Right lobe of liver (tissue), 6 donors: ENCODE measurements around the gene CCDC150. TPM values are rescaled to one million over a fixed set of nuclear protein-coding genes. Genes with fewer than 3 reads are reported as not detected.
A peak's percentile ranks its signal among the peaks of the same experiment; 100 is the strongest.

ENCODE experiments used
- ATAC-seq, 4 donors: fragments of 200-7000 bp; cut with Tn5 transposase; one replicate each; pipeline ENCODE4 v1.9.1; 2020; ENCODE audit warnings: mild to moderate bottlenecking in 4 of 4, moderate library complexity in 4 of 4
- DNase-seq, 3 donors: peaks; one replicate each; pipeline ENCODE4 v3.0.0-alpha.2; 2020
- H3K27ac ChIP-seq, 3 donors: fragments of 200-600 bp; one replicate each; pipeline ENCODE4 v1.8.0; 2022
- H3K27me3 ChIP-seq, 2 donors: fragments of 200-600 bp; one replicate each; pipeline ENCODE4 v1.8.0; 2022
- H3K36me3 ChIP-seq, 4 donors: fragments of 200-600 bp; sonication (generic) in 1 of 4; one replicate each; pipeline versions ENCODE4 v1.5.1 to v1.8.0; 2017 to 2022; ENCODE audit warnings: control low read depth in 1 of 4
- H3K4me1 ChIP-seq, 4 donors: fragments of 200-600 bp; sonication (generic) in 1 of 4; one replicate each; pipeline versions ENCODE4 v1.5.1 to v1.8.0; 2017 to 2022; ENCODE audit warnings: control low read depth in 1 of 4
- H3K4me3 ChIP-seq, 3 donors: fragments of 200-600 bp; one replicate each; pipeline ENCODE4 v1.8.0; 2022
- H3K9me3 ChIP-seq, 4 donors: fragments of 200-600 bp; sonication (generic) in 1 of 4; one replicate each; pipeline versions ENCODE4 v1.5.1 to v1.8.0; 2017 to 2022; ENCODE audit warnings: control low read depth in 1 of 4
- POLR2A ChIP-seq: fragments of 450-650 bp; IDR thresholded peaks from one replicate; pipeline ENCODE4 v1.6.1; 2017; ENCODE audit warnings: antibody characterized with exemption, mild to moderate bottlenecking
- WGBS: methylation state at CpG from one replicate; pipeline ENCODE4 v1.1.6; 2018; ENCODE audit warnings: low coverage, low lambda C conversion rate; ENCODE audit not compliant: insufficient coverage; ENCODE audit errors: missing lambda C conversion rate; 5-methylcytosine and 5-hydroxymethylcytosine counted together
- intact Hi-C, 2 donors: fragments of 100-400 bp; cut with DNase I; formaldehyde crosslinking; loops; one replicate each; pipeline versions ENCODE4 v1.11.2 to v1.14.1; 2022
- total RNA-seq, 6 experiments: library from RNA; depleted of rRNA in 2 of 6; stranded (reverse); fragments of >200 nt in 2 of 6; fragmentation: NEBNext Ultra II Directional in 3 of 6; extraction: Animal tissue kit (Norgen Biotek cat#: 25700) in 3 of 6; gene quantifications; one replicate each; pipeline versions ENCODE4 v1.1.0 to v1.2.4, GENCODE V29; 2016 to 2023
- TF ChIP-seq, protein P1 (sequence below), 4 donors: fragments of 200-600 bp in 3 of 4; fragments of 450-650 bp in 1 of 4; IDR thresholded peaks; one replicate each; pipeline versions ENCODE4 v1.5.1 to v1.8.0; 2016 to 2022; ENCODE audit warnings: antibody characterized with exemption in 4 of 4, mild to moderate bottlenecking in 2 of 4
- donor health status: DM: no; HTN: yes; CAD: no.
- donor health status: DM: no; HTN: no; CAD: no.
- donor health status: DM: no; HTN: no; CAD: no.
- donor health status: DM: no; HTN: yes; CAD: no.
- donor health status: DM: no; HTN: yes; CAD: no.

The CCDC150 gene
- total RNA-seq, 6 experiments from 2014 or later = 0.98 to 4.1 (median 1.9) TPM

GRCh38 chr2:196660244-196660643 is 20.7 kb downstream of the CCDC150 start:
- 97% methylated on average over 3 of the region's 3 CpGs for WGBS
- no peaks in the 10 kb centered on the region for H3K36me3 ChIP-seq
- TF ChIP-seq POLR2A = no peak
- TF ChIP-seq, protein P1, sequence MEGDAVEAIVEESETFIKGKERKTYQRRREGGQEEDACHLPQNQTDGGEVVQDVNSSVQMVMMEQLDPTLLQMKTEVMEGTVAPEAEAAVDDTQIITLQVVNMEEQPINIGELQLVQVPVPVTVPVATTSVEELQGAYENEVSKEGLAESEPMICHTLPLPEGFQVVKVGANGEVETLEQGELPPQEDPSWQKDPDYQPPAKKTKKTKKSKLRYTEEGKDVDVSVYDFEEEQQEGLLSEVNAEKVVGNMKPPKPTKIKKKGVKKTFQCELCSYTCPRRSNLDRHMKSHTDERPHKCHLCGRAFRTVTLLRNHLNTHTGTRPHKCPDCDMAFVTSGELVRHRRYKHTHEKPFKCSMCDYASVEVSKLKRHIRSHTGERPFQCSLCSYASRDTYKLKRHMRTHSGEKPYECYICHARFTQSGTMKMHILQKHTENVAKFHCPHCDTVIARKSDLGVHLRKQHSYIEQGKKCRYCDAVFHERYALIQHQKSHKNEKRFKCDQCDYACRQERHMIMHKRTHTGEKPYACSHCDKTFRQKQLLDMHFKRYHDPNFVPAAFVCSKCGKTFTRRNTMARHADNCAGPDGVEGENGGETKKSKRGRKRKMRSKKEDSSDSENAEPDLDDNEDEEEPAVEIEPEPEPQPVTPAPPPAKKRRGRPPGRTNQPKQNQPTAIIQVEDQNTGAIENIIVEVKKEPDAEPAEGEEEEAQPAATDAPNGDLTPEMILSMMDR (IDR thresholded peaks at IDR 0.05) = no peak
- no peak overlapping the region for H3K27ac ChIP-seq
- DNase-seq = no peak
- no peak overlapping the region for H3K4me3 ChIP-seq
- H3K27me3 ChIP-seq = no peaks in the 10 kb centered on the region
- ATAC-seq = no peak
- no peaks in the 10 kb centered on the region for H3K4me1 ChIP-seq
- H3K9me3 ChIP-seq = no peaks in the 10 kb centered on the region
- intact Hi-C loops = no loop called here

DNA sequence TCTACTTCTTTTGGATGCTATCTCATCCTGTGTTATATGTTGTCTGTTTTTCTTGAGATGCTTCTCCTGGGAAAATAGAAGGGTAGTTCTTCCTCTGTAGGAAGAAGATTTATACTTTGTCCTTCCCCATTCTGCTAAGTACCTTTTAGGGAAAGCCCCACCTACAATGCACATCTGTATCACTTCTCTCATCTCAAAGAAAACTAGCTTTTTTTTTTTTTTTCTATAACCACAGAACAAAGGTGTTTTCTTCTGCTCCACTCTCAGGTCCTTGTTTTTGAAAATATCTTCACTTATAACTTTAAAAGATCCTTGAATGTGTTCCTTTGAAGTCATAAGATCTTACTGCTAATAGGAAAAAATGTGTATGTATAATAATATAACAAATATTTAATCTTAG is 30.8 kb downstream of the CCDC150 start:
- H3K4me1 ChIP-seq = no peaks in the 10 kb centered on the region
- H3K27ac ChIP-seq = no peak overlapping the region
- no peak for TF ChIP-seq POLR2A
- TF ChIP-seq, protein P1 (IDR thresholded peaks at IDR 0.05) = no peak
- no peaks in the 10 kb centered on the region for H3K36me3 ChIP-seq
- ATAC-seq = no peak
- intact Hi-C loops = no loop called here
- DNase-seq = no peak
- no peak overlapping the region for H3K4me3 ChIP-seq
- no peaks in the 10 kb centered on the region for H3K9me3 ChIP-seq
- H3K27me3 ChIP-seq = no peaks in the 10 kb centered on the region

GRCh38 chr2:196675963-196676362 is 36.4 kb downstream of the CCDC150 start:
- no peaks in the 10 kb centered on the region for H3K27me3 ChIP-seq
- no peak for TF ChIP-seq POLR2A
- TF ChIP-seq, protein P1 (IDR thresholded peaks at IDR 0.05) = no peak
- no peak for DNase-seq
- ATAC-seq = no peak
- intact Hi-C loops = no loop called here
- H3K27ac ChIP-seq = no peak overlapping the region
- 97% methylated on average over 3 of the region's 3 CpGs for WGBS
- no peaks in the 10 kb centered on the region for H3K9me3 ChIP-seq
- no peaks in the 10 kb centered on the region for H3K36me3 ChIP-seq
- H3K4me1 ChIP-seq = no peaks in the 10 kb centered on the region
- H3K4me3 ChIP-seq = no peak overlapping the region

- WGBS = 89% methylated on average over 5 of the region's 5 CpGs
- Histone ChIP-seq H3K27ac (no peak overlapping the region), H3K36me3 (no peaks in the 10 kb centered on the region), H3K9me3 (no peaks in the 10 kb centered on the region), H3K4me3 (no peak overlapping the region), H3K27me3 (no peaks in the 10 kb centered on the region), H3K4me1 (no peaks in the 10 kb centered on the region)
- intact Hi-C loops = no loop called here
- TF ChIP-seq, protein P1 (IDR thresholded peaks at IDR 0.05) = no peak
- TF ChIP-seq POLR2A = no peak
- ATAC-seq (peak in 2 of 4 donors; percentile 20 to 92), DNase-seq (no peak)
Measured at GRCh38 chr2:196677404-196677803, 37.9 kb downstream of the CCDC150 start.

GRCh38 chr2:196679368-196679767 is 39.9 kb downstream of the CCDC150 start:
- no peak for ATAC-seq
- Histone ChIP-seq H3K27ac (no peak overlapping the region), H3K9me3 (no peaks in the 10 kb centered on the region), H3K4me1 (no peaks in the 10 kb centered on the region), H3K36me3 (no peaks in the 10 kb centered on the region), H3K4me3 (no peak overlapping the region), H3K27me3 (no peaks in the 10 kb centered on the region)
- DNase-seq = no peak
- no peak for TF ChIP-seq POLR2A
- TF ChIP-seq, protein P1 (IDR thresholded peaks at IDR 0.05) = no peak
- intact Hi-C loops = no loop called here
